Tibial nerve (tissue), 4 donors: ENCODE measurements around the gene C16orf95. TPM values are rescaled to one million over a fixed set of nuclear protein-coding genes. Genes with fewer than 3 reads are reported as not detected.

Source experiments
- DNase-seq, 2 donors: peaks; one replicate each; pipeline ENCODE4 v3.0.0-alpha.2; 2019; ENCODE audit warnings: low spot score in 2 of 2
- H3K27ac ChIP-seq, 4 donors: fragments of 200-600 bp; sonication (generic) in 3 of 4; one replicate each; pipeline ENCODE4 v1.5.1; 2017 to 2019; ENCODE audit warnings: mild to moderate bottlenecking in 1 of 4
- H3K27me3 ChIP-seq, 2 donors: fragments of 200-600 bp; sonication (generic) in 1 of 2; one replicate each; pipeline versions ENCODE4 v1.5.1 to v1.6.0; 2017 to 2019
- H3K36me3 ChIP-seq, 3 donors: fragments of 200-600 bp; sonication (generic); one replicate each; pipeline ENCODE4 v1.5.1; 2018 to 2019
- H3K4me1 ChIP-seq, 4 donors: fragments of 200-600 bp; sonication (generic) in 3 of 4; one replicate each; pipeline ENCODE4 v1.5.1; 2017 to 2019
- H3K4me3 ChIP-seq, 4 donors: fragments of 200-600 bp; sonication (generic) in 3 of 4; one replicate each; pipeline ENCODE4 v1.5.1; 2017 to 2019; ENCODE audit warnings: mild to moderate bottlenecking in 1 of 4, moderate library complexity in 1 of 4
- H3K9me3 ChIP-seq, 4 donors: fragments of 200-600 bp; sonication (generic) in 3 of 4; one replicate each; pipeline ENCODE4 v1.5.1; 2017 to 2019
- EP300 ChIP-seq, 2 donors: sonication (generic); formaldehyde crosslinking; IDR thresholded peaks; one replicate each; pipeline ENCODE4 v1.6.1; 2017; ENCODE audit warnings: antibody characterized with exemption in 2 of 2, mild to moderate bottlenecking in 1 of 2
- POLR2A ChIP-seq, 2 donors: fragments of 450-650 bp; IDR thresholded peaks; one replicate each; pipeline ENCODE4 v1.6.1; 2017; ENCODE audit warnings: antibody characterized with exemption in 2 of 2, mild to moderate bottlenecking in 2 of 2, moderate library complexity in 2 of 2
- WGBS, 2 donors: methylation state at CpG; one replicate each; pipeline ENCODE4 v1.1.5; 2018; 5-methylcytosine and 5-hydroxymethylcytosine counted together
- total RNA-seq, 4 donors: library from RNA; depleted of rRNA; stranded (reverse); fragments of >200 nt; gene quantifications; one replicate each; pipeline ENCODE4 v1.1.0, GENCODE V29; 2016
- TF ChIP-seq, protein P1 (sequence below), 5 experiments: fragments of 200-600 bp in 3 of 5; fragments of 450-650 bp in 2 of 5; sonication (generic) in 3 of 5; IDR thresholded peaks; one replicate each; pipeline ENCODE4 v1.5.1; 2016 to 2019; ENCODE audit warnings: antibody characterized with exemption in 5 of 5, mild to moderate bottlenecking in 3 of 5, moderate library complexity in 2 of 5

Gene C16orf95
- total RNA-seq, 4 donors from 2014 or later = 0.44 to 9.8 (median 2.6) TPM

GRCh38 chr16:87306516-87306915 lies 10.7 kb downstream of the C16orf95 start:
- TF ChIP-seq, protein P1, sequence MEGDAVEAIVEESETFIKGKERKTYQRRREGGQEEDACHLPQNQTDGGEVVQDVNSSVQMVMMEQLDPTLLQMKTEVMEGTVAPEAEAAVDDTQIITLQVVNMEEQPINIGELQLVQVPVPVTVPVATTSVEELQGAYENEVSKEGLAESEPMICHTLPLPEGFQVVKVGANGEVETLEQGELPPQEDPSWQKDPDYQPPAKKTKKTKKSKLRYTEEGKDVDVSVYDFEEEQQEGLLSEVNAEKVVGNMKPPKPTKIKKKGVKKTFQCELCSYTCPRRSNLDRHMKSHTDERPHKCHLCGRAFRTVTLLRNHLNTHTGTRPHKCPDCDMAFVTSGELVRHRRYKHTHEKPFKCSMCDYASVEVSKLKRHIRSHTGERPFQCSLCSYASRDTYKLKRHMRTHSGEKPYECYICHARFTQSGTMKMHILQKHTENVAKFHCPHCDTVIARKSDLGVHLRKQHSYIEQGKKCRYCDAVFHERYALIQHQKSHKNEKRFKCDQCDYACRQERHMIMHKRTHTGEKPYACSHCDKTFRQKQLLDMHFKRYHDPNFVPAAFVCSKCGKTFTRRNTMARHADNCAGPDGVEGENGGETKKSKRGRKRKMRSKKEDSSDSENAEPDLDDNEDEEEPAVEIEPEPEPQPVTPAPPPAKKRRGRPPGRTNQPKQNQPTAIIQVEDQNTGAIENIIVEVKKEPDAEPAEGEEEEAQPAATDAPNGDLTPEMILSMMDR (IDR thresholded peaks at IDR 0.05) = no peak
- TF ChIP-seq EP300 (IDR thresholded peaks at IDR 0.05) (no peak), POLR2A (IDR thresholded peaks at IDR 0.05) (no peak)
- DNase-seq = no peak
- 78 to 85% methylated on average over 3 of the region's 3 CpGs for WGBS, 2 donors

GRCh38 chr16:87305505-87306391 lies 11.4 kb downstream of the C16orf95 start:
- Histone ChIP-seq H3K36me3 (peaks cover 0 to 18% (median 0%) of the 10 kb centered on the region in 3 donors), H3K27ac (no peak overlapping the region), H3K4me3 (no peak overlapping the region), H3K4me1 (no peaks in the 10 kb centered on the region), H3K27me3 (no peaks in the 10 kb centered on the region), H3K9me3 (peaks cover 0 to 12% (median 0%) of the 10 kb centered on the region in 4 donors)
- 60 to 63% methylated on average over 26 to 30 of the region's 30 CpGs for WGBS, 2 donors
- no peak for DNase-seq
- TF ChIP-seq POLR2A (IDR thresholded peaks at IDR 0.05) (no peak), EP300 (IDR thresholded peaks at IDR 0.05) (no peak)
- TF ChIP-seq, protein P1 (IDR thresholded peaks at IDR 0.05) = no peak

More at GRCh38 chr16:87306516-87306915, 10.7 kb downstream of the C16orf95 start:
- Histone ChIP-seq H3K4me1 (no peaks in the 10 kb centered on the region), H3K4me3 (no peak overlapping the region), H3K36me3 (peaks cover 0 to 18% (median 0%) of the 10 kb centered on the region in 3 donors), H3K9me3 (peaks cover 0 to 12% (median 0%) of the 10 kb centered on the region in 4 donors), H3K27ac (no peak overlapping the region), H3K27me3 (no peaks in the 10 kb centered on the region)

- WGBS, 2 donors = 59 to 61% methylated on average over 10 of the region's 10 CpGs
- H3K27me3 ChIP-seq = no peaks in the 10 kb centered on the region
- peaks cover 0 to 12% (median 0%) of the 10 kb centered on the region in 4 donors for H3K9me3 ChIP-seq
- TF ChIP-seq, protein P1 (IDR thresholded peaks at IDR 0.05) = no peak
- no peak for TF ChIP-seq EP300 (IDR thresholded peaks at IDR 0.05)
- TF ChIP-seq POLR2A (IDR thresholded peaks at IDR 0.05) = no peak
- peaks cover 0 to 18% (median 0%) of the 10 kb centered on the region in 3 donors for H3K36me3 ChIP-seq
- no peak for DNase-seq
- no peak overlapping the region for H3K27ac ChIP-seq
- H3K4me1 ChIP-seq = no peaks in the 10 kb centered on the region
- H3K4me3 ChIP-seq = no peak overlapping the region
These were observed 12.2 kb downstream of the C16orf95 start for GRCh38 chr16:87304951-87305350.

DNA sequence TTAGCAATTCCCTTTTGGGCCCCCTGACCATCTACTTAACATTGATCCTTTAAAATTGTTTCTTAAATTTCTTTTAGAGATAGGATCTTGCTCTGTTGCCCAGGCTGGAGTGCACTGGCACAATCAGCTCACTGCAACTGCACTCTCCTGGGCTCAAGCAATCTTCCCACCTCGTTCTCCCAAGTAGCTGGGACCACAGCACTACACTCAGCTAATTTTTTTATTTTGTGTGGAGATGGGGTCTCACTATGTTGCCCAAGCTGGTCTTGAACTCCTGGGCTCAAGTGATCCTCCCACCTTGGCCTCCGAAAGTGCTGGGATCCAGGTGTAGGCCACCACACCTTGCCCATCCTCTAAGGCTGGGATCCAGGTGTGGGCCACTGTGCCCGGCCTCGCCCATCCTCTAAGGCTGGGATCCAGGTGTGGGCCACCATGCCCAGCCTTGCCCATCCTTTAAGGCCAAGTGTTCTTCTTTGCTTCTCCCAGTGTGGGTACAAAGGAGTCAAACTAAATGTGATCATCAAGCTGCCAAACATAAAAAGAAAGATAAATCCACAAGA lies 13.2 kb downstream of the C16orf95 start:
- no peaks in the 10 kb centered on the region for H3K4me1 ChIP-seq
- peaks cover 0 to 24% (median 0%) of the 10 kb centered on the region in 3 donors for H3K36me3 ChIP-seq
- DNase-seq = no peak
- H3K27ac ChIP-seq = no peak overlapping the region
- WGBS, 2 donors = 94 to 96% methylated on average over 4 of the region's 4 CpGs
- TF ChIP-seq POLR2A (IDR thresholded peaks at IDR 0.05) (no peak), EP300 (IDR thresholded peaks at IDR 0.05) (no peak)
- TF ChIP-seq, protein P1 (IDR thresholded peaks at IDR 0.05) = no peak
- no peak overlapping the region for H3K4me3 ChIP-seq
- no peaks in the 10 kb centered on the region for H3K27me3 ChIP-seq
- H3K9me3 ChIP-seq = peaks cover 0 to 12% (median 0%) of the 10 kb centered on the region in 4 donors
